HG03432 (cell line): ENCODE data around the gene PPHLN1.
A peak's percentile ranks its signal among the peaks of the same experiment; 100 is the strongest.
"Not testable (repeated sequence)": the region's sequence is repeated elsewhere in the genome, so short reads cannot be mapped to it uniquely, and the experiment has no call there.

ENCODE experiments used
- ATAC-seq: cut with Tn5 transposase; IDR thresholded peaks from one replicate; pipeline ENCODE4 v1.9.1; 2021; ENCODE audit warnings: mild to moderate bottlenecking, moderate library complexity; ENCODE audit not compliant: unreplicated experiment

The PPHLN1 gene

GRCh38 chr12:42320796-42321195 is 5.2 kb upstream of the PPHLN1 start:
- ATAC-seq: no peak

GRCh38 chr12:42322567-42322966 is 3.4 kb upstream of the PPHLN1 start:
- ATAC-seq: no peak

GRCh38 chr12:42323856-42324255 is 2.1 kb upstream of the PPHLN1 start:
- no peak for ATAC-seq

- ATAC-seq: no peak
These were observed 678 bp upstream of the PPHLN1 start for GRCh38 chr12:42325326-42325652.

GRCh38 chr12:42326541-42327226 is 717 bp downstream of the PPHLN1 start:
- peak; percentile 27 for ATAC-seq

- ATAC-seq: no peak
These were observed 1.2 kb downstream of the PPHLN1 start for GRCh38 chr12:42327227-42327590.

GRCh38 chr12:42330097-42330496 is 4.1 kb downstream of the PPHLN1 start:
- ATAC-seq: not testable (repeated sequence)

- ATAC-seq: peak; percentile 80
These were observed 6.6 kb downstream of the PPHLN1 start for GRCh38 chr12:42332301-42333285.

GRCh38 chr12:42336286-42336685 is 10.3 kb downstream of the PPHLN1 start:
- no peak for ATAC-seq

GRCh38 chr12:42338280-42338679 is 12.3 kb downstream of the PPHLN1 start:
- no peak for ATAC-seq

GRCh38 chr12:42342028-42342427 is 16.1 kb downstream of the PPHLN1 start:
- no peak for ATAC-seq

GRCh38 chr12:42343721-42344120 is 17.8 kb downstream of the PPHLN1 start:
- no peak for ATAC-seq

GRCh38 chr12:42346403-42347002 is 20.5 kb downstream of the PPHLN1 start:
- no peak for ATAC-seq

GRCh38 chr12:42349119-42350020 is 23.4 kb downstream of the PPHLN1 start:
- ATAC-seq: not testable (repeated sequence)

- ATAC-seq: not testable (repeated sequence)
These were observed 24.0 kb downstream of the PPHLN1 start for GRCh38 chr12:42350021-42350407.

GRCh38 chr12:42356344-42356743 is 30.4 kb downstream of the PPHLN1 start:
- no peak for ATAC-seq

- ATAC-seq: peak; percentile 85
These were observed 34.9 kb downstream of the PPHLN1 start for GRCh38 chr12:42360747-42361403.

GRCh38 chr12:42361909-42362646 is 36.1 kb downstream of the PPHLN1 start:
- no peak for ATAC-seq

- no peak for ATAC-seq
These were observed 36.8 kb downstream of the PPHLN1 start for GRCh38 chr12:42362647-42363260.
